HG03196 (cell line): ENCODE data around the gene SH3RF3.

Experiments
- ATAC-seq: cut with Tn5 transposase; IDR thresholded peaks from one replicate; pipeline ENCODE4 v1.9.1; 2021; ENCODE audit not compliant: unreplicated experiment

SH3RF3 gene

GRCh38 chr2:109322641-109323040 is 193.6 kb downstream of the SH3RF3 start:
- ATAC-seq = no peak

- ATAC-seq = no peak
These were observed 195.9 kb downstream of the SH3RF3 start for GRCh38 chr2:109324861-109325260.

DNA sequence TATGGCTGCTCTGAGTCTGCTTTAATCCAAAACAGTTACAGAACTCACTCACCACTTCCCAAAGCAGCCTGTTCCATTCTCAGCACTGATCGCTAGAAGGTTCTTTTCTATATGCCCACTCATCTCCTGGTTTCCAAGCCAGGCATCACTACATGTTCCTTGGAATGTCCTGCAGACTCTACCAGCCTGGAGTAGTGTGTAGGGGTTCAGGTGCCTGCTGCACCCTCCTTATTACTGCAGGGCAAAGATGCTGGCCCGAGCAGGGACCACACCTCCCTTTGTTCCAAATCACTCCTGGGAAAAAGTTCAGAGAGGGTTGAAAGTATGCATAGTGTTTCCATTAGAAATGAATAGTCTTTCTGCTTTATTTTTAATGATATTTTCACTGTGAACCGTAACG is 196.6 kb downstream of the SH3RF3 start:
- no peak for ATAC-seq

DNA sequence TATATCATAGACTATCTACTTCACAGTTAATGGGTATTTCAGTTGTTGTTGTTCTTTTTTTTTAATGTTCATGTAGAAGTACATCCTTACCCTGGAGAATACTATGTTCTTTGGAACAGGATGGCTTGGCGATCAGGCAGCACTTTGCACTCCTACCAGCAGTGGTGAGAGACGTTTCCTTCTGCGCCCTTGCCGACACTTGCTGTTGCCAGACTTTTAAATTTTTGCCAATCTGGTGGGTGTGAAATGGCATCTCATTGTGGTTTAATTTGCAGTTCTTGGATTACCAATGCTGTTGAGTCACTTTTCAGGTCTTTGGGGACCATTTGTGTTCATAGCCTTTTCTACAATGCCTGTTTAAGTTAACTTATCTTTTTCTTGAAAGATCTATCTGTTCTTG is 197.3 kb downstream of the SH3RF3 start:
- no peak for ATAC-seq

GRCh38 chr2:109330056-109330455 is 201.1 kb downstream of the SH3RF3 start:
- ATAC-seq = no peak

DNA sequence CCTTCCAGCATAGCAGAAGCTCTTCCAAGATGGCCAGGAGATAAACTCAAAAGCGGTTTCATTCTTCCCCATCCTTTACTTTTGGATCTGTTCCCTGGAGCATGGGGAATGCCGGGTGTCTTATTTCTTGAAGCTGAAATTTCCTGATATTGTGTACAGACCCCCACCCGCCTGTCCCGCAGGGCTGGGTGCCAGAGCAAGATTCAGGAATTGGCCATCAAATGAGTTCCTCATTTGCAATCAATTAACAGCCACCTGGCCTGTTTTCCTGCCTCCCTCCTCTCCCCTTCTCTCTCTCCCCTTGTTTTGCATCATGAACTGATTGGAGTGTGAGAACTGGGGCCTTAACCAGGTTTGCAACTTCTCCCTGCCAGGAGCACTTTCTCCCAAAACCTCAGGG is 202.1 kb downstream of the SH3RF3 start:
- no peak for ATAC-seq

GRCh38 chr2:109331896-109332848 is 203.2 kb downstream of the SH3RF3 start:
- ATAC-seq = peak; percentile 39

GRCh38 chr2:109332880-109333279 is 203.9 kb downstream of the SH3RF3 start:
- ATAC-seq = no peak

DNA sequence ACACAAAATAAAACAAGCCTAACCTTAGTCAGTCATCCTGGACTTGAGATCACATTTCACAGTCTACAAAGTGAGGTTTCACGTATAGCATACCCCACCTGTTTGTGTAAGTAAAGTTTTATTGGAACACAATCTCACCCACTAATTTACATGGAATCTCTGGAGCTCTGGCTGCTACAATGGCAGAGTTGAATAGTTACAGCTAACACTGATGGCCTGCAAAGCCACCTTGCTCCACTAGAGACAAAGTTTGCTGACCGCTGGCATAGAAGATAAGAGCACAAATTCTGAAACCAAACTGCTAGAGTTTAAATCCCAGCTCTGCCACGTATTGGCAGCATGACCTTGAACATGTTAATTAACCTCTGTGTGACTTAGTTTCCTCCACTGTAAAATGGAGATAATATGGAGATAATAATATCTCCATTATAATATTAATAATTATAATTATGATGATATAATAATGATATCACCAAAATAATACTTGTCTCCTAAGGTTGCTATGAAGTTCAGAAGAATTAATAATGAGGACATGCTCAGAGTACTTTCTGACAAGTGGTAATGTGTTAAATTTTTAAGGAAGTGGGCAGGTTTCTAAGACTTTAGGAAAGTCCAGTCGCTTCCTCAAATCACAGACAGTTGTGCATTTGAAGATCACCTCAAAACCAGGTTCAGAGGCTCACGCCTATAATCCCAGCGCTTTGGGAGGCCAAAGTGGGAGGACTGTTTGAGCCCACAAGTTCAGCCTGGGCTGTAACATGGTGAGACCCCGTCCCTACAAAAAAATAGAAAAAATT is 204.6 kb downstream of the SH3RF3 start:
- no peak for ATAC-seq

GRCh38 chr2:109335631-109336176 is 206.7 kb downstream of the SH3RF3 start:
- ATAC-seq = no peak

GRCh38 chr2:109336296-109336695 is 207.3 kb downstream of the SH3RF3 start:
- ATAC-seq = no peak

DNA sequence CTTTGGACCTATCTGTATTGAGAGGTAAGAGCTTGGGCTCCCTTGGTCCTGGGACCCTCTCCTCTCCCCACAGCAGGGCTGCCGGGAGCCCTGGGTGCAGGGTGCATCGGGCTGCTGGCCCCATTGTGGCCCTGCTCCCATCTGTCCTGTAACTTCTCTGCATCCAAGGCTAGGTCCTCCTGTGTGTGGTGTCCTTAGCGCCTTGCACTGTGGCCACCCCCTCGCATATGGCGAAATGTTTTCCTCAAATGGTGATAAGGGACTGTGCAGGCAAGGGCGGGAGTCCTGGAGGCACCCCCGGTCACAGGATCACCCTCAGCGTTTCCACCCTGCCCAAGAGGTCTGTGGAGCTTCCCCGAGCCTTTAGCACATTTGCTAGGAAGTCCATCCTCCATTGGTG is 208.2 kb downstream of the SH3RF3 start:
- no peak for ATAC-seq

DNA sequence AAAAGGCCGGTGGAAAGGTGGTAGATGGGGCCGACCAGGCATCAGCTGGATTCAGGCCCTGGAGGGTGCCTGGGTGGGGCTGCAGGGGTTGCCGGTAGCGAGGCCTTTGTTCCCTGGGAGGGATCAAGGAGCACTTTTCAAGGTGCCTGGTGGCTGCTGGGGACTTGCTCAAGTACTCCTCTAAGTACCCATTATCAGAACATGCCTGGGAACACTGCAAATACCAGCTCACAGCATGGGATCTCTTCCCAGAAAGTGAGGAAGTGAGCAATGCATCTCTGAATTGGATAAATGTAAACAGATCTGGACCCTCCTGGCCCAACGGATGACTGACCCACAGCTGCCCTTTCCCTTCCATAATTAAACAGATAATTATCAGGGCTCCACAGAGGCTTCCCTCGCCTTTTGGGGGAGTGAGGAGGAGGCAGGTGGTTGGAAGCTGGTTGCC is 210.5 kb downstream of the SH3RF3 start:
- ATAC-seq = no peak

GRCh38 chr2:109340381-109340780 is 211.4 kb downstream of the SH3RF3 start:
- no peak for ATAC-seq

DNA sequence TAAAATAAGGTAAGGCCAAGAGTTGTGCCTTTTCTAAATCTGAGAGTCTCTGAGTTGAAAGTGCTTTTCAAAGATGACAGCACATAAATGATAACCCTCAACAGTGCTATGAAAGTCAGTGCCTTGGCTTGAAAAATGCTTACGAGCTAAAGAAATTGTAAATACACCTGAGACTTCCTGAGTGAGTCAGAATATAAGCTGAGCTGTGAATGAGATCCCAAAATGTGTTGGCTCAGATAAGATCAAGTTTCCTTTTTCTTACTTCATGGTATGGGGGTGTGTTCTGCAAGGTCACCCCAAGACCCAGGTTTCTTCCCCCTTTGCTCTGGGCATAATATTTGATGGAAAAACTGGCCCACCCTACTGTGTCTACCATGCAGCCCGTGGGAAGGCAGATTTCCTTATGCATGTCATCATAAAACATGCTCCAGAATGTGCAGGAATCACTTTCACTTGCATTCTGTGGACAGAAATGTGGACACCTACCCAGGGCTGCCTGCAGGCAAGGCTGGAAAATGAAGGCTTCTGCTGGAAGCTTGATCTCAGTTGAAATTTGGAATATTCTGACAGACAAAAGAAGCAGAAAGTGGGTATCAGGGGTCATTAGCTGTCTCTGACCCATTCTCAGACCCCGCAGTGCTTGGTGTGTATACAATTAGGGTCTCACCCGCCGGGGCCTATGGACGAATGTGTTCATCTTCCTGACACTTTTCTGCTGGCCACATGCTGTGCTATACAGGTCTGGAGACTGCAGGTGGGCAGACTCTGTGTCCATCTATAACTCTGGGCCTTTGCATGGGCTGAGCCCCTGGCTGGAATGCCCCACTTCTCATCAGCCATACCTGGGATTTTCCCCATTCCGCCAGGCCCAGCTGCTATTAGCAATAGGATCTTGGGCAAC is 212.6 kb downstream of the SH3RF3 start:
- no peak for ATAC-seq

- no peak for ATAC-seq
These were observed 213.3 kb downstream of the SH3RF3 start for GRCh38 chr2:109342256-109342850.

DNA sequence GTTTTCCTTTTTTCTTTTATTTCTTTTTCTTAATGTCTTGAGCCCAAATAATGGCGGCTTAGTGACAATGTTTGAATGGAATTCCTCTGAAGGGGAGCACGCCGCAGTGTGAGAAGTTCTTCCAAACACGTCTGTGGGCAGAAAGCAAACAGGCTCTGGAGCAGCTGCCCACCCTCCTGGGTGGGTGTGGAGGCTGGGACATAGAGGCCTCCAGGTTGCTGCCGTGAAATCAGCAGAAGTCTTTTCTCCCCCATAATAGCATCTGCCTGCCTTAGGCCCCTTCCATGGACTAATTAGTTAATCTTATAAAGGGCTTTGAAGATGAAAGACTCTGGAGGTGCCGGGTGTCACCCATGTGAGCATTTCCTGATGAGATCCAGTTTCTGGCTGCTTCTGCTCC is 213.9 kb downstream of the SH3RF3 start:
- no peak for ATAC-seq

DNA sequence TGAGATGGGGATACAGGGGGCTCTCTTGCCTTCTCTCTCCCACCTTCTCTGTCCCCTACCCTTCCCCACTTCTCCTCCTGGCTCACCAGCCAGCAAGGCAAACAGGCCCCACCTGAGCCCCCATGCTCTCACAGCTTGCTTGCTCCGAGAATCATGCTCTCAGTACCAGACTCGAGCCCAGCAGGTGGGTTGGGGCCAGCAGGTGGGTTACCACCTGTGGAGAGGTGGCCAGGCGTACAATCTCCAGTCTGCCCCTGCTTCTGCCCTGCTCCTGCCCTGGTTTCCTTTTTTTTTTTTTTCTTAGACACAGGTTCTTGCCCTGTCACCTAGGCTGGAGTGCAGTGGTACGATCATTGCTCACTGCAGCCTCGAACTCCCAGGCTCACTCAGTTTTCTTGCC is 214.5 kb downstream of the SH3RF3 start:
- no peak for ATAC-seq

- ATAC-seq = no peak
These were observed 215.3 kb downstream of the SH3RF3 start for GRCh38 chr2:109344270-109344805.

DNA sequence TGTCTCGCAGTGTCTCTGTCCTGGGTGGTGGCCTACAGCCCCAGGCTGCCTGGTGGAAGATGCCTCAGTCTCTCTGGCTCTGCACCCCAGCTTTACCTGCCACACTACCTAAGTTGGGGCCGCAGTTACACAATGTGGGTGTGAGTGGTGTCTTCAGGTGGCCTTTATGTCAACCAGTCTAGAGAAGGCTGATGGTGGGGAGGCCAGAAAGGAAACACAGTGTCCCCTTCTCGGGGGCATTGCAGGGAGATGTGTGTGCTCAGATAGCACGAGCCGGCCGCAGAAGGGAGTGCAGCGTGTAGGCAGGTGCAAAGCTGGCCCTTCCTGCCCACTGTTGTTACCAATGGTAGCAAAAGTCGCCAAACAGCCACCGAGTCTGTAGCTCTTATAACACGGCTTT is 216.1 kb downstream of the SH3RF3 start:
- ATAC-seq = no peak
